Activated naive CD4-positive, alpha-beta T cell treated with anti-CD3 and anti-CD28 coated beads, Interleukin-2, amount 50 U/mL, for 72 hours (primary cell): ENCODE results near the gene DNAJC25. TPM values are rescaled to one million over a fixed set of nuclear protein-coding genes. Genes with fewer than 3 reads are reported as not detected.
A peak's percentile ranks its signal among the peaks of the same experiment; 100 is the strongest.
"Not testable (repeated sequence)": the region's sequence is repeated elsewhere in the genome, so short reads cannot be mapped to it uniquely, and the experiment has no call there.

Experiments used
- ATAC-seq, 2 donors: fragments of 150-1000 bp; cut with Tn5 transposase; 2 replicates each; pipeline ENCODE4 v1.10.0; 2021; ENCODE audit warnings: mild to moderate bottlenecking in 2 of 2, moderate library complexity in 2 of 2
- DNase-seq, 2 donors: peaks; one replicate each; pipeline ENCODE4 v3.0.0; 2021 to 2022; ENCODE audit warnings: low spot score in 2 of 2
- H3K27ac Mint-ChIP-seq, 2 donors: one replicate each; pipeline ENCODE4 v1.8.0; 2022; ENCODE audit warnings: mild to moderate bottlenecking in 2 of 2, mixed read lengths in 2 of 2
- H3K36me3 Mint-ChIP-seq, 2 donors: one replicate each; pipeline ENCODE4 v1.8.0; 2022; ENCODE audit warnings: mixed read lengths in 2 of 2
- H3K9me3 Mint-ChIP-seq, 2 donors: one replicate each; pipeline ENCODE4 v1.8.0; 2022; ENCODE audit warnings: mixed read lengths in 2 of 2
- total RNA-seq, 2 donors: library from RNA; stranded (reverse); gene quantifications; one replicate each; pipeline ENCODE4 v1.2.3, GENCODE V29; 2022

DNAJC25 gene
- total RNA-seq, 2 donors from 2014 or later: 4.2 to 4.4 TPM

- Mint-ChIP-seq H3K27ac (no peak overlapping the region), H3K36me3 (no peaks in the 10 kb centered on the region), H3K9me3 (no peaks in the 10 kb centered on the region)
- DNase-seq (no peak), ATAC-seq (no peak)
Measured at GRCh38 chr9:111615928-111616327, 15.2 kb upstream of the DNAJC25 start.

GRCh38 chr9:111617349-111617748, 13.8 kb upstream of the DNAJC25 start:
- H3K9me3 Mint-ChIP-seq, ATAC-seq, H3K27ac Mint-ChIP-seq, DNase-seq, H3K36me3 Mint-ChIP-seq: not testable (repeated sequence)

GRCh38 chr9:111621895-111622480, 9.1 kb upstream of the DNAJC25 start:
- no peaks in the 10 kb centered on the region for H3K36me3 Mint-ChIP-seq
- ATAC-seq: peak; percentile 43 to 73
- H3K27ac Mint-ChIP-seq: no peak overlapping the region
- no peaks in the 10 kb centered on the region for H3K9me3 Mint-ChIP-seq
- DNase-seq: no peak

- Mint-ChIP-seq H3K36me3 (no peaks in the 10 kb centered on the region), H3K27ac (no peak overlapping the region), H3K9me3 (no peaks in the 10 kb centered on the region)
- DNase-seq: no peak
- no peak for ATAC-seq
Measured at GRCh38 chr9:111622626-111623025, 8.5 kb upstream of the DNAJC25 start.

GRCh38 chr9:111627260-111627963, 3.7 kb upstream of the DNAJC25 start:
- DNase-seq: no peak
- no peak overlapping the region for H3K27ac Mint-ChIP-seq
- no peak for ATAC-seq
- H3K36me3 Mint-ChIP-seq: peaks cover 5 to 7% of the 10 kb centered on the region in 2 donors
- H3K9me3 Mint-ChIP-seq: no peaks in the 10 kb centered on the region

- DNase-seq (no peak), ATAC-seq (no peak)
- peaks cover 5 to 17% of the 10 kb centered on the region in 2 donors for H3K36me3 Mint-ChIP-seq
- no peaks in the 10 kb centered on the region for H3K9me3 Mint-ChIP-seq
- no peak overlapping the region for H3K27ac Mint-ChIP-seq
Measured at GRCh38 chr9:111628411-111628810, 2.7 kb upstream of the DNAJC25 start.

GRCh38 chr9:111630182-111630963, 761 bp upstream of the DNAJC25 start:
- Mint-ChIP-seq H3K27ac (peak overlapping the region; percentile 18 to 88), H3K36me3 (peaks cover 5 to 26% of the 10 kb centered on the region in 2 donors), H3K9me3 (no peaks in the 10 kb centered on the region)
- DNase-seq (no peak), ATAC-seq (peak; percentile 19 to 52)

- H3K36me3 Mint-ChIP-seq: peaks cover 5 to 26% of the 10 kb centered on the region in 2 donors
- ATAC-seq (no peak), DNase-seq (no peak)
- H3K27ac Mint-ChIP-seq: peak overlapping the region; percentile 18 to 88
- H3K9me3 Mint-ChIP-seq: no peaks in the 10 kb centered on the region
Measured at GRCh38 chr9:111630964-111631213, 245 bp upstream of the DNAJC25 start.

- peak overlapping the region; percentile 88 to 90 for H3K27ac Mint-ChIP-seq
- DNase-seq: no peak
- ATAC-seq: no peak
Measured at GRCh38 chr9:111632060-111632459, 926 bp downstream of the DNAJC25 start.

GRCh38 chr9:111632695-111633388, 1.7 kb downstream of the DNAJC25 start:
- ATAC-seq: no peak
- H3K9me3 Mint-ChIP-seq: no peaks in the 10 kb centered on the region
- DNase-seq: no peak
- peaks cover 5 to 26% of the 10 kb centered on the region in 2 donors for H3K36me3 Mint-ChIP-seq
- peak overlapping the region in 1 of 2 donors; percentile 88 for H3K27ac Mint-ChIP-seq

More at GRCh38 chr9:111632060-111632459, 926 bp downstream of the DNAJC25 start:
- peaks cover 5 to 26% of the 10 kb centered on the region in 2 donors for H3K36me3 Mint-ChIP-seq
- no peaks in the 10 kb centered on the region for H3K9me3 Mint-ChIP-seq

GRCh38 chr9:111633389-111633736, 2.2 kb downstream of the DNAJC25 start:
- DNase-seq: no peak
- H3K9me3 Mint-ChIP-seq: no peaks in the 10 kb centered on the region
- H3K36me3 Mint-ChIP-seq: peaks cover 5 to 26% of the 10 kb centered on the region in 2 donors
- ATAC-seq: no peak
- no peak overlapping the region for H3K27ac Mint-ChIP-seq

- Mint-ChIP-seq H3K9me3 (no peaks in the 10 kb centered on the region), H3K36me3 (peaks cover 5 to 26% of the 10 kb centered on the region in 2 donors), H3K27ac (no peak overlapping the region)
- DNase-seq (no peak), ATAC-seq (no peak)
Measured at GRCh38 chr9:111634860-111635259, 3.7 kb downstream of the DNAJC25 start.

- Mint-ChIP-seq H3K36me3 (peaks cover 0 to 19% of the 10 kb centered on the region in 2 donors), H3K9me3 (no peaks in the 10 kb centered on the region), H3K27ac (no peak overlapping the region)
- no peak for ATAC-seq
- DNase-seq: no peak
Measured at GRCh38 chr9:111637421-111637950, 6.4 kb downstream of the DNAJC25 start.

GRCh38 chr9:111644195-111644772, 13.2 kb downstream of the DNAJC25 start:
- DNase-seq (no peak), ATAC-seq (no peak)
- Mint-ChIP-seq H3K9me3 (no peaks in the 10 kb centered on the region), H3K27ac (no peak overlapping the region), H3K36me3 (peaks cover 0 to 8% of the 10 kb centered on the region in 2 donors)

- no peak for ATAC-seq
- no peak overlapping the region for H3K27ac Mint-ChIP-seq
- H3K9me3 Mint-ChIP-seq: no peaks in the 10 kb centered on the region
- peaks cover 0 to 14% of the 10 kb centered on the region in 2 donors for H3K36me3 Mint-ChIP-seq
- DNase-seq: no peak
Measured at GRCh38 chr9:111645806-111646205, 14.7 kb downstream of the DNAJC25 start.

GRCh38 chr9:111646417-111646816, 15.3 kb downstream of the DNAJC25 start:
- H3K27ac Mint-ChIP-seq: no peak overlapping the region
- ATAC-seq: no peak
- peaks cover 0 to 14% of the 10 kb centered on the region in 2 donors for H3K36me3 Mint-ChIP-seq
- DNase-seq: no peak
- no peaks in the 10 kb centered on the region for H3K9me3 Mint-ChIP-seq
